H1 (cell line): Measurements from ENCODE around the gene ZKSCAN1. TPM values are rescaled to one million over a fixed set of nuclear protein-coding genes. Genes with fewer than 3 reads are reported as not detected.

Experiments
- CTCF ChIA-PET: fragments of 300-600 bp; sonication (Branson Sonifier 250); formaldehyde crosslinking; loops from one replicate; lab custom pipeline; 2021; ENCODE audit not compliant: partially characterized antibody; lab: Charles Lee
- POLR2A ChIA-PET: fragments of 300-600 bp; sonication (Branson Sonifier 250); formaldehyde crosslinking; loops from one replicate; lab custom pipeline; 2021; ENCODE audit warnings: inconsistent platforms; ENCODE audit not compliant: partially characterized antibody; lab: Charles Lee
- DNase-seq, 2 experiments: peaks; one replicate each; pipeline versions ENCODE4 v3.0.0 to v3.0.0-alpha.2; 2010 to 2022; ENCODE audit warnings: low spot score in 2 of 2, low read depth in 1 of 2, mixed read lengths in 1 of 2
- FAIRE-seq: peaks from 2 replicates; lab custom pipeline; 2011; peaks lifted over from hg19 to GRCh38; lab: Jason Lieb, UNC
- H2AFZ ChIP-seq: 2 replicates; pipeline ENCODE4 v1.8.1; 2012; ENCODE audit warnings: low read length, inconsistent platforms
- H2AK5ac ChIP-seq: 2 replicates; pipeline ENCODE4 v1.6.1; 2013; ENCODE audit warnings: low read depth, low read length
- H2BK120ac ChIP-seq: replicated peaks from 2 replicates; pipeline ENCODE3; 2013; ENCODE audit warnings: low read depth, low read length, inconsistent platforms
- H2BK12ac ChIP-seq: 2 replicates; pipeline ENCODE4 v1.6.1; 2013; ENCODE audit warnings: low read depth, low read length
- H2BK15ac ChIP-seq: 2 replicates; pipeline ENCODE4 v1.6.1; 2013; ENCODE audit warnings: low read length
- H2BK20ac ChIP-seq: 2 replicates; pipeline ENCODE4 v1.6.1; 2013; ENCODE audit warnings: low read length
- H2BK5ac ChIP-seq: 2 replicates; pipeline ENCODE4 v1.6.1; 2013; ENCODE audit warnings: low read depth, low read length
- H3K14ac ChIP-seq: 2 replicates; pipeline ENCODE4 v1.6.1; 2013; ENCODE audit warnings: inconsistent platforms; ENCODE audit not compliant: insufficient read length
- H3K18ac ChIP-seq: 2 replicates; pipeline ENCODE4 v1.6.1; 2013; ENCODE audit warnings: low read length; ENCODE audit errors: extremely low read depth
- H3K23ac ChIP-seq: 2 replicates; pipeline ENCODE4 v1.6.1; 2013; ENCODE audit warnings: inconsistent platforms; ENCODE audit not compliant: insufficient read length
- H3K23me2 ChIP-seq: 2 replicates; pipeline ENCODE4 v1.6.1; 2013; ENCODE audit warnings: low read depth, low read length
- H3K27ac ChIP-seq: 2 replicates; pipeline ENCODE4 v1.6.1; 2011; ENCODE audit warnings: low read depth, low read length, inconsistent platforms
- H3K27me3 ChIP-seq, 4 experiments: replicated peaks in 1 of 4; 1 replicate in 1 of 4; 2 replicates in 3 of 4; pipeline versions ENCODE4 v1.6.1 to v1.8.1; 2011 to 2013; ENCODE audit warnings: low read length in 3 of 4, mild to moderate bottlenecking in 3 of 4, inconsistent platforms in 2 of 4, mixed read lengths in 2 of 4, moderate library complexity in 1 of 4; ENCODE audit not compliant: control insufficient read depth in 3 of 4, insufficient read depth in 3 of 4; ENCODE audit errors: extremely low read depth in 1 of 4
- H3K36me3 ChIP-seq, 4 experiments: 2 replicates each; pipeline versions ENCODE4 v1.6.1 to v1.8.1; 2011 to 2013; ENCODE audit warnings: mild to moderate bottlenecking in 4 of 4, low read length in 3 of 4, moderate library complexity in 2 of 4, control low read depth in 1 of 4, inconsistent platforms in 1 of 4; ENCODE audit not compliant: insufficient read depth in 4 of 4, control insufficient read depth in 2 of 4
- H3K4ac ChIP-seq: replicated peaks from 2 replicates; pipeline ENCODE3; 2013; ENCODE audit warnings: low read length, low read depth, mixed read lengths, inconsistent platforms; ENCODE audit not compliant: insufficient read length
- H3K4me1 ChIP-seq, 4 experiments: replicated peaks in 1 of 4; 1 replicate in 1 of 4; 2 replicates in 3 of 4; pipeline versions ENCODE4 v1.6.1 to v1.8.1; 2011 to 2013; ENCODE audit warnings: low read length in 3 of 4, inconsistent platforms in 2 of 4, mixed read lengths in 1 of 4; ENCODE audit not compliant: insufficient read depth in 4 of 4, control insufficient read depth in 3 of 4
- H3K4me2 ChIP-seq, 2 experiments: 2 replicates each; pipeline versions ENCODE4 v1.6.1 to v1.8.1; 2011 to 2013; ENCODE audit warnings: low read depth in 2 of 2, low read length in 2 of 2, control low read depth in 1 of 2, inconsistent platforms in 1 of 2, mild to moderate bottlenecking in 1 of 2; ENCODE audit not compliant: insufficient read depth in 1 of 2
- H3K4me3 ChIP-seq, 4 experiments: fragments of 200-600, 300-600 bp in 1 of 4; sonication (generic), shearing (Covaris generic), sonication (Bioruptor Twin) in 1 of 4; 2 replicates each; pipeline versions ENCODE4 v1.5.1 to v1.8.1; 2011 to 2016; ENCODE audit warnings: low read length in 4 of 4, low read depth in 3 of 4, control low read depth in 2 of 4, inconsistent platforms in 2 of 4, mild to moderate bottlenecking in 2 of 4, mixed read lengths in 1 of 4, moderate library complexity in 1 of 4; ENCODE audit not compliant: insufficient read depth in 2 of 4; ENCODE audit errors: extremely low read depth in 1 of 4
- H3K56ac ChIP-seq: replicated peaks from 2 replicates; pipeline ENCODE3; 2013; ENCODE audit warnings: low read depth, mild to moderate bottlenecking, mixed read lengths, low read length, inconsistent platforms; ENCODE audit not compliant: insufficient read length
- H3K79me1 ChIP-seq: 2 replicates; pipeline ENCODE4 v1.6.1; 2013; ENCODE audit warnings: low read depth, low read length, control low read depth
- H3K79me2 ChIP-seq, 2 experiments: 2 replicates each; pipeline versions ENCODE4 v1.6.1 to v1.8.1; 2012 to 2013; ENCODE audit warnings: low read length in 2 of 2, mild to moderate bottlenecking in 2 of 2, inconsistent platforms in 1 of 2; ENCODE audit not compliant: insufficient read depth in 2 of 2, control insufficient read depth in 1 of 2
- H3K9ac ChIP-seq, 4 experiments: replicated peaks in 1 of 4; 1 replicate in 1 of 4; 2 replicates in 3 of 4; pipeline versions ENCODE4 v1.6.1 to v1.8.1; 2011 to 2013; ENCODE audit warnings: low read depth in 3 of 4, low read length in 3 of 4, control low read depth in 2 of 4, mild to moderate bottlenecking in 2 of 4, moderate library complexity in 2 of 4, inconsistent platforms in 1 of 4; ENCODE audit errors: extremely low read depth in 1 of 4
- H3K9me3 ChIP-seq, 2 experiments: 2 replicates each; pipeline versions ENCODE4 v1.6.1 to v1.8.1; 2012 to 2013; ENCODE audit warnings: mild to moderate bottlenecking in 2 of 2, moderate library complexity in 2 of 2, control low read depth in 1 of 2, inconsistent platforms in 1 of 2, low read depth in 1 of 2, low read length in 1 of 2, mixed read lengths in 1 of 2; ENCODE audit not compliant: insufficient read depth in 2 of 2
- H4K20me1 ChIP-seq, 2 experiments: replicated peaks in 1 of 2; 2 replicates each; pipeline versions ENCODE3 to v1.8.1; 2011 to 2013; ENCODE audit warnings: inconsistent platforms in 2 of 2, low read length in 2 of 2, mild to moderate bottlenecking in 1 of 2; ENCODE audit not compliant: insufficient read depth in 2 of 2, control insufficient read depth in 1 of 2
- H4K5ac ChIP-seq: 2 replicates; pipeline ENCODE4 v1.6.1; 2013; ENCODE audit warnings: low read length, low read depth, mixed read lengths, inconsistent platforms; ENCODE audit not compliant: insufficient read length
- H4K8ac ChIP-seq: 2 replicates; pipeline ENCODE4 v1.8.0; 2013; ENCODE audit warnings: mild to moderate bottlenecking, moderate library complexity, low read length, inconsistent platforms; ENCODE audit not compliant: insufficient read depth; ENCODE audit errors: extremely low read depth
- H4K91ac ChIP-seq: replicated peaks from 2 replicates; pipeline ENCODE3; 2013; ENCODE audit warnings: low read length, mixed read lengths, inconsistent platforms; ENCODE audit not compliant: insufficient read length
- POU5F1 ChIP-seq: IDR thresholded peaks from 2 replicates; pipeline ENCODE4 v1.6.1; 2011; ENCODE audit warnings: low read depth, mild to moderate bottlenecking, low read length, moderate library complexity
- WGBS, 2 experiments: shearing (Covaris generic) in 1 of 2; methylation state at CpG; one replicate each; pipeline versions ENCODE4 v1.1.6 to v1.1.7; 2013 to 2015; ENCODE audit warnings: low lambda C conversion rate in 2 of 2, mixed read lengths in 2 of 2, inconsistent platforms in 1 of 2, low coverage in 1 of 2, missing lambda C conversion rate in 1 of 2; ENCODE audit not compliant: insufficient replicate concordance in 2 of 2, insufficient coverage in 1 of 2, insufficient read length in 1 of 2; ENCODE audit errors: extremely low coverage in 1 of 2, missing lambda C conversion rate in 1 of 2; 5-methylcytosine and 5-hydroxymethylcytosine counted together
- polyA plus RNA-seq, 7 experiments: library from polyadenylated mRNA; depleted of rRNA in 3 of 7; stranded (reverse) in 5 of 7; unstranded in 2 of 7; fragments of >200 nt in 5 of 7; fragments of 200-250 nt in 2 of 7; gene quantifications; 1 replicate in 5 of 7; 2 replicates in 1 of 7; 4 replicates in 1 of 7; pipeline versions ENCODE4 v1.2.1 to v1.2.3, GENCODE V29; 2011 to 2013; ENCODE audit warnings: missing spikeins in 2 of 7, mixed read lengths in 2 of 7
- total RNA-seq: library from RNA; stranded (reverse); fragmentation: NEBNext Ultra II Directional; extraction: Animal tissue kit (Norgen Biotek cat#: 25700); gene quantifications from 2 replicates; pipeline ENCODE4 v1.2.1, GENCODE V29; 2021

Gene ZKSCAN1
- total and polyA plus RNA-seq, 2 of the 8 experiments (the other 6 are each of a cell fraction or from before 2014, with no cell fraction given), result 8.2 to 40.6 TPM

DNA sequence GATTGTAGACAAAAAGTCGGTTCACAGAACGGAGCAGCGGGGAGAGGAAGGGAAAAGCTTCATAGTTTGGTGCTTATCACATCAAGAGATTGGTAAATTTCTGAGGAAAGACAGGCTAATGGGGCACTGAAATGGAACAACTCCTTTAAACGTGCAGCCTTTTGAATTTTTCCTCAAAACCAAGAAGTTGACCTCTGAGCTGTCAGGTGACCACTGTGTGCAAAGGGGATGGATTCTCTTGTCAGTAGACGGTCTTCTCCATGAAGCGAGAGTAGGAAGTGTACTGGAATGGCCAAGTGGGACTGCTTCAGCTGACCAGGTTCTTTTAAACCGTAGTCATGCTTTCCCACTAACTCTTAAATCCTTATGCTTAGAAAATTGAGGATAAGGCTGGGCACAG, 22.9 kb downstream of the ZKSCAN1 start:
- Histone ChIP-seq H3K27me3 (no peaks in the 10 kb centered on the region), H2AFZ (no peak overlapping the region), H2BK120ac (no peak overlapping the region), H2BK12ac (no peak overlapping the region), H3K18ac (no peak overlapping the region), H3K4me2 (no peak overlapping the region), H3K27ac (no peak overlapping the region), H2BK5ac (no peak overlapping the region), H3K4me3 (no peak overlapping the region), H3K79me2 (no peaks in the 10 kb centered on the region), H3K9me3 (peaks cover 0 to 8% of the 10 kb centered on the region in 2 experiments; a peak in 2 of 4 replicates), H4K5ac (no peak overlapping the region), H3K9ac (no peak overlapping the region), H4K8ac (no peak overlapping the region; the same call in 1 of the 2 replicates), H2BK15ac (no peak overlapping the region), H3K56ac (no peak overlapping the region), H3K14ac (no peak overlapping the region), H3K36me3 (peaks cover 18 to 43% (median 30%) of the 10 kb centered on the region in 4 experiments; a peak in 7 of 8 replicates), H3K23me2 (no peaks in the 10 kb centered on the region), H3K23ac (no peak overlapping the region), H4K91ac (no peak overlapping the region), H2AK5ac (no peak overlapping the region), H2BK20ac (no peak overlapping the region), H3K79me1 (no peaks in the 10 kb centered on the region), H4K20me1 (no peaks in the 10 kb centered on the region), H3K4me1 (no peaks in the 10 kb centered on the region; a peak in 1 of 7 replicates), H3K4ac (no peak overlapping the region)
- no peak for DNase-seq
- no peak for FAIRE-seq
- ChIA-PET CTCF (interaction anchor here (0.6 to 1.1 kb wide), 3 partner anchors 19 to 57 kb away, joined by 3 to 4 read pairs (median 3); no protein-coding TSS in a partner anchor), POLR2A (interaction anchor here (1.3 to 2.1 kb wide), 4 partner anchors 16 to 33 kb away, joined by 3 to 7 read pairs (median 4); partner anchors contain the start of gene ZKSCAN1)
- WGBS, 2 experiments, result 82% methylated on average over 7 of the region's 7 CpGs; no CpG with 5 or more reads in 1 of the 2 experiments
- no peak for TF ChIP-seq POU5F1
